ENCODE data around the gene ZNF521. TPM values are rescaled to one million over a fixed set of nuclear protein-coding genes. Genes with fewer than 3 reads are reported as not detected.

ZNF521 gene
- total RNA-seq, 1 donor from 2014 or later: 10.3 TPM

DNA sequence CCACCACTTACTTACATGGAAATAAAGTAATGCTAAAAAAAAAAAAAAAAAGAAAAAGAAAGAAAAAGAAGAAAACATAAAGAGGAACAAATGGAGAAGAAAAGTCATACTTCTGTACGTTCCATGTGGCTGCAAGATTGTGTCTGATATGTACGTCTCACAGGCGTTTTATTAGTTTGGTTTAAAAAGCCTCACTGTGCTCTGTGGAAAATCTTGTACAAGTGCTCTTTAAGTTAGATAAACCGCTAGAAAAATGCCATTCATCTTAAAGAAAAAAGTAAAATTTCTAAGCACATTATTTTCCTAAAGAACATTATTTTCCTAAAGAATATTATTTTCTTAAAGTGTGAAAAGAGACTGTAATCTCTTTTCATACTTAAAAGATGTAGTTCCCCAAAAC, 165.1 kb downstream of the ZNF521 start:
- no peak overlapping the region for H3K4me3 ChIP-seq

GRCh38 chr18:25181993-25182392, 170.0 kb downstream of the ZNF521 start:
- no peak for TF ChIP-seq CTCF (IDR thresholded peaks at IDR 0.05; ENCODE audit: borderline replicate concordance)
- Histone ChIP-seq H3K4me3 (no peak overlapping the region), H3K4me1 (peaks cover 24% of the 10 kb centered on the region), H3K36me3 (no peaks in the 10 kb centered on the region), H3K27me3 (ENCODE audit: low read depth) (no peaks in the 10 kb centered on the region), H3K9me3 (replicated peaks) (no peaks in the 10 kb centered on the region), H3K27ac (replicated peaks) (no peak overlapping the region)
- no peak for DNase-seq
- intact Hi-C loops (cut with micrococcal nuclease): no loop called here

More for the DNA sequence above, 165.1 kb downstream of the ZNF521 start:
- Histone ChIP-seq H3K36me3 (no peaks in the 10 kb centered on the region), H3K4me1 (peaks cover 14% of the 10 kb centered on the region), H3K9me3 (replicated peaks) (no peaks in the 10 kb centered on the region), H3K27ac (replicated peaks) (no peak overlapping the region), H3K27me3 (ENCODE audit: low read depth) (no peaks in the 10 kb centered on the region)
- intact Hi-C loops (cut with micrococcal nuclease): no loop called here
- no peak for TF ChIP-seq CTCF (IDR thresholded peaks at IDR 0.05; ENCODE audit: borderline replicate concordance)
- no peak for DNase-seq

DNA sequence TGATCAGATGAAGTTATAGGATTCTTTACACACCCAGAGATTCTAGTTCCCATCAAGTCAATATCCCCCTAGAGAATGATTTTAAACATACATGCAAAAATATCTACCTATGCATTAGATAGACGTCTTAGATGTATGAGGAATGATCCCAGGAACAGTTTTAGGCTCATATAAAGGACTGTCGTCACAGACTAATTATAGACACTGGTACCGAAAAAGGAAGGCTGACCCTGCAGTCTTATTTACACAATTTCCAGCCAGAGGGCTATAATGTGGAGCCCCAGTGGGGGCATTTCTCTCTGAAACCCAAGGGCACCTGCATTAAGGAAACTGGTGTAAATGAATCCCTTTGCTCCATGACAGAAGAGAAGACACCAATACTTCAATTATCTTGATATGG, 170.4 kb downstream of the ZNF521 start:
- no peaks in the 10 kb centered on the region for H3K27me3 ChIP-seq (ENCODE audit: low read depth)
- TF ChIP-seq CTCF (IDR thresholded peaks at IDR 0.05; ENCODE audit: borderline replicate concordance): no peak
- intact Hi-C loops (cut with micrococcal nuclease): no loop called here
- DNase-seq: no peak
- H3K27ac ChIP-seq (replicated peaks): no peak overlapping the region
- peaks cover 24% of the 10 kb centered on the region for H3K4me1 ChIP-seq
- H3K9me3 ChIP-seq (replicated peaks): no peaks in the 10 kb centered on the region
- no peaks in the 10 kb centered on the region for H3K36me3 ChIP-seq
- no peak overlapping the region for H3K4me3 ChIP-seq

- Histone ChIP-seq H3K27me3 (ENCODE audit: low read depth) (no peaks in the 10 kb centered on the region), H3K4me3 (no peak overlapping the region), H3K36me3 (no peaks in the 10 kb centered on the region), H3K9me3 (replicated peaks) (no peaks in the 10 kb centered on the region), H3K4me1 (peaks cover 18% of the 10 kb centered on the region), H3K27ac (replicated peaks) (no peak overlapping the region)
- DNase-seq: no peak
- intact Hi-C loops (cut with micrococcal nuclease): no loop called here
- no peak for TF ChIP-seq CTCF (IDR thresholded peaks at IDR 0.05; ENCODE audit: borderline replicate concordance)
These were observed 170.9 kb downstream of the ZNF521 start for GRCh38 chr18:25180973-25181548.

DNA sequence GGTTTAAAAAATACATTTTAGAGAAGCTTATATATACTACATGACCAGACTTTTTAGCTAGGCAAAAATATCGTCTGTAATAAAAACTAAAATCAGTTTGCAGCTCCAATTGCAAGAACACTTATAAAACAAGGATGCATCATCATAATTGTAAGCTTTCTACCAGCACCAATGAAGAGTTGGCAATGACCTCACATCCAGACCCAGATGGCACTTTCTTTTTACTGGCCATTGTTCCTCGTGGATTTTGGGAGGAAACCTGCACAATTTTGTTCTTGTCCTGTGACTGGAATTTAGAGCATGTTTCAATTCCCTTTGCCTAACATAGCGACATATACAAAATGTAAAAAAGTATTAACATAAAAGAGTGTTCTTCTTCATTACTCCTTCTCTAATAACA, 174.3 kb downstream of the ZNF521 start:
- Histone ChIP-seq H3K27ac (replicated peaks) (no peak overlapping the region), H3K4me3 (no peak overlapping the region), H3K36me3 (no peaks in the 10 kb centered on the region), H3K27me3 (ENCODE audit: low read depth) (no peaks in the 10 kb centered on the region), H3K9me3 (replicated peaks) (no peaks in the 10 kb centered on the region), H3K4me1 (peaks cover 17% of the 10 kb centered on the region)
- no peak for DNase-seq
- no peak for TF ChIP-seq CTCF (IDR thresholded peaks at IDR 0.05; ENCODE audit: borderline replicate concordance)
- intact Hi-C loops (cut with micrococcal nuclease): no loop called here

Data from left ventricle myocardium inferior (tissue), 1 donor.